K562 (cell line): ENCODE measurements around the gene EHBP1L1. TPM values are rescaled to one million over a fixed set of nuclear protein-coding genes. Genes with fewer than 3 reads are reported as not detected.

Experiments
- C11orf30 ChIP-seq: fragments of 450-650 bp; IDR thresholded peaks from 2 replicates; pipeline ENCODE4 v1.6.1; 2016; ENCODE audit warnings: low read depth, mild to moderate bottlenecking
- E2F8 ChIP-seq: fragments of 450-650 bp; IDR thresholded peaks from 2 replicates; pipeline ENCODE4 v1.7.1; 2018; ENCODE audit warnings: mild to moderate bottlenecking, low read depth; ENCODE audit not compliant: partially characterized antibody
- HES1 ChIP-seq: fragments of 450-650 bp; IDR thresholded peaks from 2 replicates; pipeline ENCODE4 v1.6.1; 2016; ENCODE audit warnings: low read depth, mild to moderate bottlenecking, moderate library complexity
- RBBP5 ChIP-seq: fragments of 200-600 bp; sonication (generic); IDR thresholded peaks from 2 replicates; pipeline ENCODE4 v1.6.1; 2012; ENCODE audit warnings: borderline replicate concordance, mild to moderate bottlenecking, low read length, control low read depth, inconsistent platforms; ENCODE audit not compliant: insufficient read depth, poor library complexity, severe bottlenecking
- SIN3B ChIP-seq: fragments of 450-650 bp; IDR thresholded peaks from 2 replicates; pipeline ENCODE4 v1.6.1; 2017; ENCODE audit warnings: low read depth, mild to moderate bottlenecking, moderate library complexity
- ZNF318 ChIP-seq, 2 experiments: fragments of 450-650 bp; IDR thresholded peaks; 2 replicates each; pipeline ENCODE4 v1.6.1; 2016; ENCODE audit warnings: mild to moderate bottlenecking in 2 of 2, borderline replicate concordance in 1 of 2, low read depth in 1 of 2, moderate library complexity in 1 of 2
- polyA plus RNA-seq, 8 experiments: library from polyadenylated mRNA; depleted of rRNA in 4 of 8; stranded (reverse) in 5 of 8; unstranded in 3 of 8; fragments of >200 nt; fragmentation: Nextera tagmentation in 2 of 8; fragmentation: Illumina TruSeq in 1 of 8; extraction: Ambion mirVana in 2 of 8; extraction: Trizol in 1 of 8; gene quantifications; 2 replicates each; pipeline versions ENCODE4 v1.2.1 to v1.2.3, GENCODE V29; 2011 to 2014; ENCODE audit warnings: inconsistent platforms in 1 of 8, missing spikeins in 1 of 8
- total RNA-seq, 7 experiments: library from RNA; depleted of rRNA in 6 of 7; stranded (reverse); fragments of >200 nt in 6 of 7; fragmentation: Illumina TruSeq in 2 of 7; extraction: Trizol in 2 of 7; gene quantifications; 2 replicates each; pipeline versions ENCODE4 v1.2.1 to v1.2.3, GENCODE V29; 2011 to 2021; ENCODE audit warnings: low replicate concordance in 1 of 7
- TF ChIP-seq, protein P1 (sequence below): fragments of 250-450 bp; sonication (Bioruptor Pico); IDR thresholded peaks from 2 replicates; pipeline ENCODE4 v1.8.0; 2021; ENCODE audit warnings: borderline replicate concordance, mild to moderate bottlenecking, moderate library complexity; ENCODE audit not compliant: poor library complexity, severe bottlenecking
- TF ChIP-seq, protein P2 (sequence below): fragments of 250-450 bp; sonication (Bioruptor Pico); IDR thresholded peaks from 2 replicates; pipeline ENCODE4 v1.8.0; 2022; ENCODE audit warnings: inconsistent platforms

The EHBP1L1 gene
- total and polyA plus RNA-seq, 9 of the 15 experiments (the other 6 are each of a cell fraction or from before 2014, with no cell fraction given), result 0.03 to 87.1 (median 26.3) TPM

GRCh38 chr11:65615229-65615949 lies 39.5 kb downstream of the EHBP1L1 start, which contains the start of gene PCNX3 (continued):
- no peak for TF ChIP-seq ZNF318 (IDR thresholded peaks at IDR 0.05; ENCODE audit: borderline replicate concordance in 1 of 2, low read depth in 1 of 2)
- TF ChIP-seq SIN3B, result no peak
- TF ChIP-seq RBBP5, result peak; percentile 66
- TF ChIP-seq HES1, result no peak
- peak; percentile 86 for TF ChIP-seq C11orf30
- TF ChIP-seq, protein P1, sequence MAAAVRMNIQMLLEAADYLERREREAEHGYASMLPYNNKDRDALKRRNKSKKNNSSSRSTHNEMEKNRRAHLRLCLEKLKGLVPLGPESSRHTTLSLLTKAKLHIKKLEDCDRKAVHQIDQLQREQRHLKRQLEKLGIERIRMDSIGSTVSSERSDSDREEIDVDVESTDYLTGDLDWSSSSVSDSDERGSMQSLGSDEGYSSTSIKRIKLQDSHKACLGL, result no peak
- TF ChIP-seq, protein P2, sequence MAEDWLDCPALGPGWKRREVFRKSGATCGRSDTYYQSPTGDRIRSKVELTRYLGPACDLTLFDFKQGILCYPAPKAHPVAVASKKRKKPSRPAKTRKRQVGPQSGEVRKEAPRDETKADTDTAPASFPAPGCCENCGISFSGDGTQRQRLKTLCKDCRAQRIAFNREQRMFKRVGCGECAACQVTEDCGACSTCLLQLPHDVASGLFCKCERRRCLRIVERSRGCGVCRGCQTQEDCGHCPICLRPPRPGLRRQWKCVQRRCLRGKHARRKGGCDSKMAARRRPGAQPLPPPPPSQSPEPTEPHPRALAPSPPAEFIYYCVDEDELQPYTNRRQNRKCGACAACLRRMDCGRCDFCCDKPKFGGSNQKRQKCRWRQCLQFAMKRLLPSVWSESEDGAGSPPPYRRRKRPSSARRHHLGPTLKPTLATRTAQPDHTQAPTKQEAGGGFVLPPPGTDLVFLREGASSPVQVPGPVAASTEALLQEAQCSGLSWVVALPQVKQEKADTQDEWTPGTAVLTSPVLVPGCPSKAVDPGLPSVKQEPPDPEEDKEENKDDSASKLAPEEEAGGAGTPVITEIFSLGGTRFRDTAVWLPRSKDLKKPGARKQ (CRISPR knock-in tag), result no peak
- TF ChIP-seq E2F8, result peak; percentile 89
